ENCODE measurements around the gene LMCD1.

DNA sequence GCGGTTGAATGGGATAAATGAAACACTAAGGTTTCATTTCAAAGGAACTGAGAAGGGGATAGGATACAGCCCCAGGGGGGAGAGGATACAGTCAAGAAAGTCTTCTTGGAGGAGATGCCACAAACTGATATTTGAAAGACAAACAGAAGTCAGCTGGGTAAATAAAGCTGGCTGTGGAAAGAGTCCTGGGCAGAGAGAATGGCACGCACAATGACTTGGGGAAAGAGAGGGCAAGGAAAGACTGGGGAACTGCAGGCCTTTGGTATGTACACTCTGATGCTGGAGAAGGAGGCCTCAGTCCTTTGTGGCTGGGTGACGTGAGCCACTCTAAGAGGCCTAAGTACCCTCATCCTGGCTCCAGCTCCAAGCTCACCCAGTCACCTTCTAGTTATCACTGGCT, 45.2 kb upstream of the LMCD1 start:
- TF ChIP-seq POLR2A (IDR thresholded peaks at IDR 0.05), result no peak
- TF ChIP-seq, protein P1, sequence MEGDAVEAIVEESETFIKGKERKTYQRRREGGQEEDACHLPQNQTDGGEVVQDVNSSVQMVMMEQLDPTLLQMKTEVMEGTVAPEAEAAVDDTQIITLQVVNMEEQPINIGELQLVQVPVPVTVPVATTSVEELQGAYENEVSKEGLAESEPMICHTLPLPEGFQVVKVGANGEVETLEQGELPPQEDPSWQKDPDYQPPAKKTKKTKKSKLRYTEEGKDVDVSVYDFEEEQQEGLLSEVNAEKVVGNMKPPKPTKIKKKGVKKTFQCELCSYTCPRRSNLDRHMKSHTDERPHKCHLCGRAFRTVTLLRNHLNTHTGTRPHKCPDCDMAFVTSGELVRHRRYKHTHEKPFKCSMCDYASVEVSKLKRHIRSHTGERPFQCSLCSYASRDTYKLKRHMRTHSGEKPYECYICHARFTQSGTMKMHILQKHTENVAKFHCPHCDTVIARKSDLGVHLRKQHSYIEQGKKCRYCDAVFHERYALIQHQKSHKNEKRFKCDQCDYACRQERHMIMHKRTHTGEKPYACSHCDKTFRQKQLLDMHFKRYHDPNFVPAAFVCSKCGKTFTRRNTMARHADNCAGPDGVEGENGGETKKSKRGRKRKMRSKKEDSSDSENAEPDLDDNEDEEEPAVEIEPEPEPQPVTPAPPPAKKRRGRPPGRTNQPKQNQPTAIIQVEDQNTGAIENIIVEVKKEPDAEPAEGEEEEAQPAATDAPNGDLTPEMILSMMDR (IDR thresholded peaks at IDR 0.05), result no peak

All from right lobe of liver (tissue), 4 donors.